Activated CD8-positive, alpha-beta memory T cell treated with anti-CD3 and anti-CD28 coated beads for 4 hours (primary cell): ENCODE measurements around the gene LRRC34.

ENCODE experiments used
- DNase-seq, 2 donors: peaks; one replicate each; pipeline ENCODE4 v3.0.0-alpha.2; 2020; ENCODE audit warnings: low read depth in 2 of 2

Gene LRRC34

DNA sequence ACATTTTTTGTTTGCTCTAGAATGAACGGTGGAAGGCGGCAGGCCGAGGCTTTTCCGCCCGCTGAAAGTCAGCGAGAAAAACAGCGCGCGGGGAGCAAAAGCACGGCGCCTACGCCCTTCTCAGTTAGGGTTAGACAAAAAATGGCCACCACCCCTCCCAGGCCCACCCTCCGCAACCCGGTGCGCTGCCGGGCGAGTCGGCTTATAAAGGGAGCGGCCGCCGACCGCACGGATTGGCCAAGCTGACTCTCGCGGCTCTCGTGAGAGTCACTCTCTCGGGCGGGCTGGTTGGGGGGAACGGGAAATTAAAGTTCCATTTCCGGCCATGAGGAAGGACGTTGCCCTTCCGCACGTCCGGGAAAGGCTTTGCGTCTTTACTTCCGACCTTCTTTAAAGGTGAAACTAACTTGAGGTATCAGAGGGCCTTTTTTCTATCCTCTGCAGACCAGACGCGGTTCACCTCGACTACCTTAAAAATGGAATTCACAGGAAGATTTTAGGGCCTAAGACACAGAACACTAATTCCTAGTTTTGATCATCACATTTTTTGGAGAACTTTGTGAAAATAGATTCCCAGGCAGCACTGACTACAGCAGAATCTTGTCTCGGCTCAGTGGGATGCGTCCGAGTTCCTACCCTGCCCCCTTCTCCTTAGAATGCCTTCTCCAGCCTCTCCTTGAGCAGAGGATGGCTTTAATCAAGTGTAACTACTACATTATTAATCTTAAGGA is 47.7 kb downstream of the LRRC34 start, which contains the start of gene TERC:
Gene TERC (minus strand): TSS at position 179 of the 731 bp plus-strand sequence.
- DNase-seq: peak; percentile 83 to 88

DNA sequence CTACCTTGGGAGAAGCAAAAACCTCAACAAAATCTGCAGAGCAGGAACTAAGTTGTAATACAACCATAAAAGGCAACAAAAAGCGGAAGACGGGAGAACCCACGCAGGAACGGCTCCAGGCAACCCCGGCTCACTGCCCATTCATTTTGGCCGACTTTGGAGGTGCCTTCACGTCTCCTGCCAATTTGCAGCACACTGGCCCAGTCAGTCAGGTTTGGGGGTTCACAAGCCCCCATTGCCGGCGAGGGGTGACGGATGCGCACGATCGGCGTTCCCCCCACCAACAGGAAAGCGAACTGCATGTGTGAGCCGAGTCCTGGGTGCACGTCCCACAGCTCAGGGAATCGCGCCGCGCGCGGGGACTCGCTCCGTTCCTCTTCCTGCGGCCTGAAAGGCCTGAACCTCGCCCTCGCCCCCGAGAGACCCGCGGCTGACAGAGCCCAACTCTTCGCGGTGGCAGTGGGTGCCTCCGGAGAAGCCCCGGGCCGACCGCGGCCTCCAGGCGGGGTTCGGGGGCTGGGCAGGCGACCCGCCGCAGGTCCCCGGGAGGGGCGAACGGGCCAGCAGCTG is 48.3 kb downstream of the LRRC34 start:
- peak; percentile 31 to 36 for DNase-seq

DNA sequence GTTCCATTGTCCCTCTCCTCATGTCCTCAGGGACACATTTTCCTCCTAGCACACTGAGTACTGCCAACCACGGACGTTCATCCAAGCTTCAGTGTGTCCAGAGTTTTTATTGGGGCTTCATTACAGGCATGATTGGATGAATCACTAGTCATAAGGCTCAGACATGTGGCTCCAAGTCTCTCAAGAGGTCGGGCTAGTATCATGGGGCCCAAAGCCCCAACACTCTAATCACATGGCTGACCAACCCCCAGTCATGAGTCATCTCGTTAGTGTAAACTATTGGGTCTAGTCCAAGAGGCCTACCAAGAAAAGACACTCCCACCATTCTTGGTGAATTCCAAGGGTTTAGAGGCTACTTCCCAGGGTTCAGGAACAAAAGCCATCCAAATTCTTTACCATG is 52.2 kb downstream of the LRRC34 start:
- DNase-seq: no peak

DNA sequence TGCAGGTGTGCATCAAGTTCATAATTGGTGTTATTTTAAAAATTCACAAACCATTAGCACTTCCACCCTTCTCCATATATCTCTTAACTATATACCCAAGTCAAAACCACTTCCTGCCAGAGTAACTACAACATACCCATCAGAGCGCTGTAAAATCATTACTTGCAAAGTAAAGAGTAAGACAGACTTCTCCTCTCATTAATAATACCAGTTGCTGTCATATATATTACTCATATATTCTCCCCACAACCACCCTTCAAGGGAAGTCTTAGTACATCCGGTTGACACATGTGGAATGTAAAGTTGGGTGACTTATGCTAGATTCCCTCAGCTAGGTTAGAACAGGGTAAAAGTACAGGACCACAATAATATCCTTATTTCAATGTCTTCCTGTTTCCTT is 53.4 kb downstream of the LRRC34 start:
- DNase-seq: no peak

DNA sequence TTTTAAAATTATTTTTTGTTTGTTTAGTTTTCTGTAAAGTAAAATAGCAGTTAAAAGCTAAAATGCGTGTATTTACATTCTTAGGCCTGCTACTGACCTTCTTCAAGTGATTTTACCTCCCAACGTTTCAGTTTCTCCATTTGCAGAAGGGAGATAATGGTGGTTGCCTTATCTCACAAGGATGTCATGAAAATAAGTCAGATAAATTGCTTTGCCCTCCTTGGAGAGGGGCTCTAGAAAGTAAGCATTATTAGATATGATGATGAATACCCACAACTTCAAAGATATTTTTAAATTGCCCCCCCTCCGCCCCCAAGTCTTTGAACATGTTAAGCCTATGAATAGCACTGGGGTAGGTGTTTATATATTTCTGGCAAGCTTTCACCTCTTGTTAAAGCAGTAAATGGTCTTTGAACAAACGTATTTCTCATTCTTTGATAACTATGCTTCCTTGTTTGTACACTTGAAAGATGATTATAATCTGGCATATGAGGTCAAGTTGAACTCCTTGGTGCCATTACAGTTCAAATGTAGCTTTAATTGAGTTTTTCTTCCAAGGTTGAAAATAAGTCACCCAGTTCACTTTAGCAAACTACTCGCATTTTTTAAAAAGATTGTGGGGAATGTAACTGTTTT is 54.2 kb downstream of the LRRC34 start:
- DNase-seq: no peak

DNA sequence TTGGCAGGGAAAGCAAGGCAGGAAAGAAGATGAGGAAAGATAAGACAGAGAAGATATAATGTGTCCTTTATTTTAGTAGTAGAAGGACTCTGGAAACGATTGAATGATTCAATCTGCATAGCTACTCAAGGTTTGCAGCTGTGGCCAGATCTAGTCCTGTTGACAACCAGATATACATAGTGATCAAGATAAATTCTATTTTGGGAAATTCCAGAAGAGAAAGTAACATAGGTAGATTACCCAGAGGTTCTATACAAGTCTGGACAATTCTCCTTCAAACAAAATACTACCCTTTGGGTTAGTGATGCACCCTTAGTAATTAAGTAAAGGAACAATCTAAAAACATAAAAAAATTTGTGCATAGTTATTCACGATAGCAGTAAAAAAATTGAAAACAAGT is 57.2 kb downstream of the LRRC34 start:
- DNase-seq: no peak

DNA sequence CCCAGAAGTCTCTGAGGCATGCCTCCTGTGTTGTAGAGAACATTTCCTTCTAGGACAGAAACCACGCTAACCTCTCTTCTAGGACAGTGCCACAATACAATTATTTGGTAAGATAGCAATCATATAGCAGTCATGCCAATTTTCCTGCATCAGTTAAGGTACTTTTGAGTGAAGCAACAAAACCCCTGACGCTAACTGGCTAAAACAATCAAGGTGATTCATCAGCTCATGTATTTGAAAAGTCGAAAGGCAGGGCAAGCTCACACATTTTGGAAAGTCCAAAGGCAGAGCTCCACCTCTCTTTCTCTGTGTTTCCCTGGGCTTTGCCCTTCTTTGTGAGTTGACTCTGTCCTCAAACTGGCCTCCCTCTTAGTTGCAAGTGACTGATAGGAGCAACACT is 58.0 kb downstream of the LRRC34 start:
- DNase-seq: no peak

DNA sequence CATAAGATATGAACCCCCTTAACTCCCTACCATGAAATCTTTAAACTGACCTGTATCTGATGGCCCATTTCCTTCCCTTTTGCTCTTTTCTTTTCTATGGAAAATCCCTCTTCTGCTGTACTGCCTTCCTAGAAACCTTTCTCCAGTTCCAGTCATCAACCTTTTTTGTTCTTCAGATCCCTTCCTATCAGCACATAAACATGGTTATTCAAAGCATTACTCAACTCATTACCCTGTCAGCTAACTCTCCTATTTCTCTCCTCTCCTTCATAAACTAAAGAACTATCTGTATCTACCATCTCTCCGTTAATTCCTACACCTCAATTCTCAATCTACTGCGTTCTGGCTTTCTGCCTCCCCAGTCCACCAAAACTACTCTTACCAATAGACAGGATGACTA is 60.8 kb downstream of the LRRC34 start:
- no peak for DNase-seq

DNA sequence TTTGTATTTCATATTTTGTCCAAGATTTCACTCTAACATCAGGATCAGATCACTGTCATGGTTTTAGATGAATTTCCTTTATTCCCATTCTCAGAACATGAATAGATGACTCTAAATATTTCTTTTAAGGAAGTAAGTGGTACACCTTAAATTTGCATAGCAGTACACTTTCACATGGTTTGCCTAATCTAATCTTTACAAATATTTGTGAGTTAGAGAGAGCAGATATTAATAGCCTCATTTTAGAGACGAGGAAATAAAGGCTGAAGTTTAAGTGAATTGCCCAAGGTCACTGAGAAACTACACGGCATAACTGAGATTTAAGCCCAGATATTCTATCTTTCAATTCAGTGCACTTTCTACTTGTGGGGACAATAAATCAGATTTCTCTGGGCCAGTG is 62.0 kb downstream of the LRRC34 start:
- DNase-seq: no peak

DNA sequence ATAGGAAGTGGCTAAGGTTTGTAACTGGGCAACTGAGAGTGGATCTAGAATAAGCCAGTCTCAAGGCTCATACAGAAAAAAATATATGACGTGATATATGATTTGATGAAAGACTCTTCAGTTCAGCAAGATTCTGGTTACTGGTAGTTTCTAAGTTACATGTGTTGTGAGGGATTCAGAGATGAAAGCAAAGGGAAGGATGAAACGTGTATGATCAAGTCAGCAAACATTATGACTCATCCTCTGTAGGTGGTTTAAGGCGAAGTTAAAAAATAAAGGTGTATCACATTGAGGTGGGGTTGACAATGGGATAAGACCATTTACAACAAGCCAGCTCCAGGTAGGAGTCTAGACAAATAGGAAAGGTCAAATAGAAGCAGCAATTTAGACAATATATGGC is 64.0 kb downstream of the LRRC34 start:
- no peak for DNase-seq

DNA sequence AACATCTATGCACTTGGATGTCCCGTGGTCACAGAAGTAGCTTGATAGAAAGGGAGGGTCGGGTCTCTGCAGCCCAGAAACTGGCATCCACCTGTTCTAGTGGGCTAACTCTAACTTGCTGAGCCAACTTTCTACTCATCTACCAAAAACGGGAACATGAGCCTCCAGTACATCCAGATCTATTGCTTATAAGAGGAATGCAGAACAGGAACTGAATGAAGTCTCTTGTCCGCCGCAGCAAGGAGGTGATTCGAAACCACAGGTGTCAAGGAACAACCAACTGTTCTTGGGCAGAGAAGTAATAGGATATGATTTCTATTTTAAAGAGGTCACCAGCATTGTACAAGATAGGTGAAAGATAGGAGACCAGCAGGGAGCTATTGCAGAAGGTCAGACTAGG is 65.8 kb downstream of the LRRC34 start:
- DNase-seq: no peak

DNA sequence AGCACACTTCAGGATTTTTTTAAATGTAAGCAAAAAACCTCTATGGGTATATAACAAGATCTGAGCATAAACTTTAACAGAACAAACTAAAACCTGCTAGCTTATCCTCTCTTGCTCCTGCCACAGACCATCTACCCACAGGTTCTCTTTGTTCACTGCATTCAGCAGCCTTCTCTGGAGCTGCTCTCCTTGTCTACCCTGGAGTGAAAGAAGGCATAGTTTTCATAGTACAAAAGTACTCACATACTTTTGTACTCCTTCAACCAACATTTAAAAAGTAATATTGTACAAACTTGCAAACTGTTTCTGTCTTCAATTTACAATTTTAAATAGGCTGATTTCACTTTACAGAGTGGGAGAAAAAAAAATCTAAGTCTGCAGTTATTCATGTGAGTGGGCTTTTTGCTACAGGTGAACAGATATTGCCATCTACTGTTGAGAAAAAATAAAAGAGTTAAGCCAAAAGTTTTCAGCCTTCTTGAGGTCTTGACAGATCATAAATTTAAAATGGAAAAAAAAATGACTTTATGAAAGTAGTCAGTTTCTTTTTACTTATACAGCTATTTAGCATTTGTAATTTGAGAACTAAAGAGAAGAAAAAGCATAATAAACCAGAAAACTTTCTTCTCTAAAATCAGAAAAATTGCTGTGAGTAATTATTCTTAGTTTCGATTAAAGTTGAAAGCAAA is 68.2 kb downstream of the LRRC34 start:
- DNase-seq: no peak
